HEK293 (cell line): Measurements from ENCODE around the gene FICD.

Experiments used
- CTCF ChIP-seq: fragments of 450-650 bp; formaldehyde crosslinking; IDR thresholded peaks from 2 replicates; pipeline ENCODE4 v1.5.1; 2016; ENCODE audit warnings: missing biosample characterization, missing genetic modification characterization
- EGR2 ChIP-seq: fragments of 450-650 bp; formaldehyde crosslinking; IDR thresholded peaks from 2 replicates; pipeline ENCODE4 v1.5.1; 2016; ENCODE audit warnings: low read depth, missing biosample characterization, missing genetic modification characterization
- GFI1B ChIP-seq: fragments of 450-650 bp; formaldehyde crosslinking; IDR thresholded peaks from 2 replicates; pipeline ENCODE4 v1.5.1; 2016; ENCODE audit warnings: missing biosample characterization, missing genetic modification characterization
- GLI4 ChIP-seq: fragments of 450-650 bp; formaldehyde crosslinking; IDR thresholded peaks from 2 replicates; pipeline ENCODE4 v1.5.1; 2016; ENCODE audit warnings: missing biosample characterization, missing genetic modification characterization
- GLIS2 ChIP-seq: fragments of 450-650 bp; formaldehyde crosslinking; IDR thresholded peaks from 2 replicates; pipeline ENCODE4 v1.5.1; 2016; ENCODE audit warnings: missing biosample characterization, missing genetic modification characterization
- HOXA7 ChIP-seq: sonication (generic); formaldehyde crosslinking; IDR thresholded peaks from 2 replicates; pipeline ENCODE4 v1.8.1; 2022; ENCODE audit warnings: missing genetic modification reagents, borderline replicate concordance
- RBAK ChIP-seq: fragments of 450-650 bp; formaldehyde crosslinking; IDR thresholded peaks from 2 replicates; pipeline ENCODE4 v1.5.1; 2016; ENCODE audit warnings: missing biosample characterization, missing genetic modification characterization
- ZBTB10 ChIP-seq: fragments of 450-650 bp; formaldehyde crosslinking; IDR thresholded peaks from 2 replicates; pipeline ENCODE4 v1.5.1; 2016; ENCODE audit warnings: missing biosample characterization, missing genetic modification characterization
- ZFHX2 ChIP-seq: fragments of 450-650 bp; formaldehyde crosslinking; conservative IDR thresholded peaks from 2 replicates; pipeline ENCODE4 v1.5.1; 2016; ENCODE audit warnings: missing biosample characterization, missing genetic modification characterization
- ZFP3 ChIP-seq: fragments of 450-650 bp; formaldehyde crosslinking; IDR thresholded peaks from 2 replicates; pipeline ENCODE4 v1.5.1; 2016; ENCODE audit warnings: low read depth, missing biosample characterization, missing genetic modification characterization
- ZFP37 ChIP-seq: fragments of 450-650 bp; formaldehyde crosslinking; IDR thresholded peaks from 2 replicates; pipeline ENCODE4 v1.5.1; 2016; ENCODE audit warnings: missing biosample characterization, missing genetic modification characterization
- ZNF10 ChIP-seq: fragments of 450-650 bp; formaldehyde crosslinking; IDR thresholded peaks from 2 replicates; pipeline ENCODE4 v1.5.1; 2017; ENCODE audit warnings: missing biosample characterization, missing genetic modification characterization
- ZNF112 ChIP-seq: fragments of 450-650 bp; formaldehyde crosslinking; IDR thresholded peaks from 2 replicates; pipeline ENCODE4 v1.5.0; 2017; ENCODE audit warnings: missing biosample characterization, missing genetic modification characterization
- ZNF133 ChIP-seq: fragments of 450-650 bp; formaldehyde crosslinking; IDR thresholded peaks from 2 replicates; pipeline ENCODE4 v1.5.1; 2016; ENCODE audit warnings: missing biosample characterization, missing genetic modification characterization
- ZNF174 ChIP-seq: fragments of 450-650 bp; formaldehyde crosslinking; IDR thresholded peaks from 2 replicates; pipeline ENCODE4 v1.5.0; 2017; ENCODE audit warnings: missing biosample characterization, mild to moderate bottlenecking, missing genetic modification characterization
- ZNF18 ChIP-seq: fragments of 450-650 bp; formaldehyde crosslinking; IDR thresholded peaks from 2 replicates; pipeline ENCODE4 v1.5.1; 2016; ENCODE audit warnings: missing biosample characterization, missing genetic modification characterization
- ZNF23 ChIP-seq: fragments of 450-650 bp; formaldehyde crosslinking; IDR thresholded peaks from 2 replicates; pipeline ENCODE4 v1.5.1; 2016; ENCODE audit warnings: missing biosample characterization, missing genetic modification characterization, borderline replicate concordance
- ZNF335 ChIP-seq: fragments of 450-650 bp; formaldehyde crosslinking; conservative IDR thresholded peaks from 2 replicates; pipeline ENCODE4 v1.5.1; 2016; ENCODE audit warnings: missing biosample characterization, missing genetic modification characterization
- ZNF362 ChIP-seq: fragments of 450-650 bp; formaldehyde crosslinking; IDR thresholded peaks from 2 replicates; pipeline ENCODE4 v1.5.1; 2016; ENCODE audit warnings: missing biosample characterization, missing genetic modification characterization
- ZNF394 ChIP-seq: fragments of 450-650 bp; formaldehyde crosslinking; IDR thresholded peaks from 2 replicates; pipeline ENCODE4 v1.5.1; 2016; ENCODE audit warnings: missing biosample characterization, missing genetic modification characterization, mild to moderate bottlenecking, moderate library complexity, borderline replicate concordance
- ZNF416 ChIP-seq: fragments of 450-650 bp; formaldehyde crosslinking; IDR thresholded peaks from 2 replicates; pipeline ENCODE4 v1.5.1; 2016; ENCODE audit warnings: missing biosample characterization, missing genetic modification characterization
- ZNF521 ChIP-seq: fragments of 450-650 bp; formaldehyde crosslinking; IDR thresholded peaks from 2 replicates; pipeline ENCODE4 v1.5.1; 2017; ENCODE audit warnings: missing biosample characterization, mild to moderate bottlenecking, missing genetic modification characterization
- ZNF549 ChIP-seq: fragments of 450-650 bp; IDR thresholded peaks from 2 replicates; pipeline ENCODE4 v1.5.1; 2018; ENCODE audit warnings: missing biosample characterization, missing genetic modification characterization, mild to moderate bottlenecking, inconsistent platforms, moderate library complexity
- ZNF621 ChIP-seq: fragments of 450-650 bp; formaldehyde crosslinking; IDR thresholded peaks from 2 replicates; pipeline ENCODE4 v1.5.1; 2017; ENCODE audit warnings: missing biosample characterization, missing genetic modification characterization
- ZNF658 ChIP-seq: fragments of 450-650 bp; formaldehyde crosslinking; IDR thresholded peaks from 2 replicates; pipeline ENCODE4; 2016; ENCODE audit warnings: missing biosample characterization, missing genetic modification characterization
- ZNF660 ChIP-seq: fragments of 450-650 bp; IDR thresholded peaks from 2 replicates; pipeline ENCODE4 v1.5.1; 2018; ENCODE audit warnings: missing biosample characterization, mild to moderate bottlenecking, missing genetic modification characterization
- ZNF664 ChIP-seq: fragments of 450-650 bp; formaldehyde crosslinking; IDR thresholded peaks from 2 replicates; pipeline ENCODE4 v1.5.1; 2016; ENCODE audit warnings: missing biosample characterization, missing genetic modification characterization
- ZNF707 ChIP-seq: fragments of 450-650 bp; formaldehyde crosslinking; IDR thresholded peaks from 2 replicates; pipeline ENCODE4 v1.5.1; 2016; ENCODE audit warnings: missing biosample characterization, missing genetic modification characterization
- ZNF768 ChIP-seq: fragments of 450-650 bp; formaldehyde crosslinking; IDR thresholded peaks from 2 replicates; pipeline ENCODE4 v1.5.1; 2018; ENCODE audit warnings: missing biosample characterization, mild to moderate bottlenecking, missing genetic modification characterization
- ZSCAN18 ChIP-seq: fragments of 450-650 bp; formaldehyde crosslinking; IDR thresholded peaks from 2 replicates; pipeline ENCODE4 v1.5.1; 2016; ENCODE audit warnings: missing biosample characterization, missing genetic modification characterization

Gene FICD

GRCh38 chr12:108560752-108561719 lies 46.0 kb downstream of the FICD start, which contains the start of gene SART3 (continued):
- TF ChIP-seq GLIS2 (tag by site-specific recombination) = peak; percentile 50; the same call in 1 of the 2 replicates
- no peak for TF ChIP-seq ZNF549 (tag by site-specific recombination)
- TF ChIP-seq ZNF23 (tag by site-specific recombination) = no peak
- peak; percentile 85 for TF ChIP-seq ZNF660 (tag by site-specific recombination)
- no peak for TF ChIP-seq ZNF174 (tag by site-specific recombination)
- TF ChIP-seq ZNF621 (tag by site-specific recombination) = no peak
- peak; percentile 66; the same call in 1 of the 2 replicates for TF ChIP-seq ZFP37 (tag by site-specific recombination)
- no peak for TF ChIP-seq CTCF
- no peak for TF ChIP-seq ZNF521 (tag by site-specific recombination)
- peak; percentile 26; the same call in 1 of the 2 replicates for TF ChIP-seq ZFHX2 (tag by site-specific recombination)
- TF ChIP-seq GFI1B (tag by site-specific recombination) = no peak
- no peak for TF ChIP-seq ZNF10 (tag by site-specific recombination)
- no peak for TF ChIP-seq GLI4 (tag by site-specific recombination)
- TF ChIP-seq ZBTB10 (tag by site-specific recombination) = no peak
- no peak for TF ChIP-seq ZNF362 (tag by site-specific recombination)
- TF ChIP-seq ZNF335 (tag by site-specific recombination) = peak; percentile 100
- TF ChIP-seq ZSCAN18 (tag by site-specific recombination) = no peak
- TF ChIP-seq ZNF18 (tag by site-specific recombination) = no peak; the same call in 1 of the 2 replicates
- TF ChIP-seq RBAK (tag by site-specific recombination) = no peak
- TF ChIP-seq ZFP3 (tag by site-specific recombination) = no peak
- peak; percentile 62; the same call in 1 of the 2 replicates for TF ChIP-seq EGR2 (tag by site-specific recombination)
- TF ChIP-seq HOXA7 (CRISPR knock-in tag) = no peak
- no peak for TF ChIP-seq ZNF768 (tag by site-specific recombination)
- no peak for TF ChIP-seq ZNF112 (tag by site-specific recombination)
- TF ChIP-seq ZNF394 = peak; percentile 43
- TF ChIP-seq ZNF658 (tag by site-specific recombination) = no peak
- TF ChIP-seq ZNF416 = no peak
- TF ChIP-seq ZNF664 (tag by site-specific recombination) = no peak
- no peak for TF ChIP-seq ZNF707 (tag by site-specific recombination)
- TF ChIP-seq ZNF133 (tag by site-specific recombination) = no peak
